ENCODE data around the gene SARM1. TPM values are rescaled to one million over a fixed set of nuclear protein-coding genes. Genes with fewer than 3 reads are reported as not detected.

SARM1 gene
- total RNA-seq, 1 donor from 2014 or later = 29.6 TPM

- TF ChIP-seq CTCF (conservative IDR thresholded peaks at IDR 0.05) = peak; percentile 13
Observed at GRCh38 chr17:28407130-28407973, 35.9 kb downstream of the SARM1 start.

GRCh38 chr17:28407974-28408306, 36.4 kb downstream of the SARM1 start:
- Mint-ChIP-seq H3K27ac (peak overlapping the region; percentile 79), H3K27me3 (peaks cover 12% of the 10 kb centered on the region), H3K4me1 (ENCODE audit: unreplicated experiment) (peaks cover 23% of the 10 kb centered on the region), H3K36me3 (peaks cover 5% of the 10 kb centered on the region), H3K9me3 (no peaks in the 10 kb centered on the region), H3K4me3 (peak overlapping the region; percentile 90)
- DNase-seq (ENCODE audit: extremely low spot score, unreplicated experiment) = no peak
- no peak for TF ChIP-seq CTCF (conservative IDR thresholded peaks at IDR 0.05)

More at GRCh38 chr17:28407130-28407973, 35.9 kb downstream of the SARM1 start:
- H3K4me1 Mint-ChIP-seq (ENCODE audit: unreplicated experiment) = peaks cover 23% of the 10 kb centered on the region
- peak overlapping the region; percentile 79 for H3K27ac Mint-ChIP-seq
- H3K9me3 Mint-ChIP-seq = no peaks in the 10 kb centered on the region
- DNase-seq (ENCODE audit: extremely low spot score, unreplicated experiment) = no peak
- peak overlapping the region; percentile 90 for H3K4me3 Mint-ChIP-seq
- H3K36me3 Mint-ChIP-seq = peaks cover 5% of the 10 kb centered on the region
- peaks cover 12% of the 10 kb centered on the region for H3K27me3 Mint-ChIP-seq

- DNase-seq (ENCODE audit: extremely low spot score, unreplicated experiment) = no peak
- peaks cover 32% of the 10 kb centered on the region for H3K27me3 Mint-ChIP-seq
- H3K36me3 Mint-ChIP-seq = no peaks in the 10 kb centered on the region
- H3K9me3 Mint-ChIP-seq = no peaks in the 10 kb centered on the region
- H3K4me1 Mint-ChIP-seq (ENCODE audit: unreplicated experiment) = peaks cover 15% of the 10 kb centered on the region
- TF ChIP-seq CTCF (conservative IDR thresholded peaks at IDR 0.05) = no peak
- no peak overlapping the region for H3K4me3 Mint-ChIP-seq
- no peak overlapping the region for H3K27ac Mint-ChIP-seq
Observed at GRCh38 chr17:28412099-28412498, 40.6 kb downstream of the SARM1 start.

- no peak for DNase-seq (ENCODE audit: extremely low spot score, unreplicated experiment)
- Mint-ChIP-seq H3K4me1 (ENCODE audit: unreplicated experiment) (no peaks in the 10 kb centered on the region), H3K27me3 (peaks cover 28% of the 10 kb centered on the region), H3K9me3 (no peaks in the 10 kb centered on the region), H3K27ac (no peak overlapping the region), H3K4me3 (no peak overlapping the region), H3K36me3 (no peaks in the 10 kb centered on the region)
- TF ChIP-seq CTCF (conservative IDR thresholded peaks at IDR 0.05) = no peak
Observed at GRCh38 chr17:28413804-28414203, 42.3 kb downstream of the SARM1 start.

- peaks cover 26% of the 10 kb centered on the region for H3K27me3 Mint-ChIP-seq
Observed at GRCh38 chr17:28415886-28416285, 44.4 kb downstream of the SARM1 start.

More at GRCh38 chr17:28415886-28416285, 44.4 kb downstream of the SARM1 start:
- H3K36me3 Mint-ChIP-seq = no peaks in the 10 kb centered on the region
- H3K27ac Mint-ChIP-seq = no peak overlapping the region
- DNase-seq (ENCODE audit: extremely low spot score, unreplicated experiment) = no peak
- no peak overlapping the region for H3K4me3 Mint-ChIP-seq
- H3K9me3 Mint-ChIP-seq = no peaks in the 10 kb centered on the region
- no peak for TF ChIP-seq CTCF (conservative IDR thresholded peaks at IDR 0.05)
- no peaks in the 10 kb centered on the region for H3K4me1 Mint-ChIP-seq (ENCODE audit: unreplicated experiment)

Measured in type B pancreatic cell (in vitro differentiated cells).